HG03565 (cell line): ENCODE data around the gene UCP3.
"Not testable (repeated sequence)": the region's sequence is repeated elsewhere in the genome, so short reads cannot be mapped to it uniquely, and the experiment has no call there.

ENCODE experiments used
- ATAC-seq: cut with Tn5 transposase; IDR thresholded peaks from one replicate; pipeline ENCODE4 v1.9.1; 2021; ENCODE audit warnings: mild to moderate bottlenecking, moderate library complexity; ENCODE audit not compliant: unreplicated experiment

Gene UCP3

DNA sequence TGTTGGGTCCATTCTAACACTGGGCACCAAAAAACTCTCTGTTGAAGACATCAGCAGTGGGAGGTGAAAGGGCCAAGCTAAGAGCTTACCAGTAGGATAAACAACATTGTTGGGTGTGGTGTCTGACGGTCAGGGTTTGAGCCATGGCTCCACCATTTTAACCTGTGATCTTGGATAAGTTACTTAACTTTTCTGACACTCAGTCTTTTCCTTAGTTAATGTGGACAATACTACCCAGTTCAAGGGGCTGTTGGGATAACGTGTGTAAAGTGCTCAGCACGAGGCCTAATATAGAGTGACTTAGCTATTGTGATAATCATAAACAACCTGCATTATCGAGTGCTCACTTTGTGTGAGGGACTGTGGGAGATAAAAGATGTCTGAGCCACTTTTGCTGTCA, 6.1 kb downstream of the UCP3 start:
- no peak for ATAC-seq

- ATAC-seq = no peak
Measured at GRCh38 chr11:74001822-74002286, 7.0 kb downstream of the UCP3 start.

- ATAC-seq = no peak
Measured at GRCh38 chr11:74000307-74001133, 8.4 kb downstream of the UCP3 start.

- no peak for ATAC-seq
Measured at GRCh38 chr11:73999581-74000306, 9.1 kb downstream of the UCP3 start.

DNA sequence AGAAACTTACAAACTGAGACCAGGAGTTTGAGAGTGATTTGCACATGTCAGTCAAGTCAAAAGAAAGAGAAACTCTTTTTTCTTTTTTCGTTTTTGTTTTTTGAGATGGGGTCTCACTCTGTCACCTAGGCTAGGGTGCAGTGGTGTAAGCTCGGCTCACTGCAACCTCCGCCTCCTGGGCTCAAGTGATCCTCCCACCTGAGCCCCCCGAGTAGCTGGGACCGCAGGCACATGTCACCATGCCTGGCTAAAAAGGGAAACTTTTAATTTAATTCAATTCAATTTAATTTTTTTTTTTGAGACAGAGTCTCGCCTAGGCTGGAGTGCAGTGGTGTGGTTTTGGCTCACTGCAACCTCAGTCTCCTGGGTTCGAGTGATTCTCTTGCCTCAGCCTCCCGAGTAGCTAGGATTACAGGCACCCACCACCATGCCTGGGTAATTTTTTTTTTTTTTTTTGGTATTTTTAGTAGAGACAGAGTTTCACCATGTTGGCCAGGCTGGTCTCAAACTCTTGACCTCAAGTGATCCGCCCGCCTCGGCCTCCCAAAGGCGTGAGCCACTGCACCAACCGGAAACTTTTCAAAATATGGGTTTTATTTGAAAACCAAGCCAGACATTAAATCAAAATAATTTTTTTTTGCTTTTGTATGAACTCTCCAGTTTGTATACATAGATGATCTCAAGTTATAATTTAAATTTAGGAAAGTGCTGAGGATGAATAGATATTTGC, 9.9 kb downstream of the UCP3 start:
- ATAC-seq = no peak

DNA sequence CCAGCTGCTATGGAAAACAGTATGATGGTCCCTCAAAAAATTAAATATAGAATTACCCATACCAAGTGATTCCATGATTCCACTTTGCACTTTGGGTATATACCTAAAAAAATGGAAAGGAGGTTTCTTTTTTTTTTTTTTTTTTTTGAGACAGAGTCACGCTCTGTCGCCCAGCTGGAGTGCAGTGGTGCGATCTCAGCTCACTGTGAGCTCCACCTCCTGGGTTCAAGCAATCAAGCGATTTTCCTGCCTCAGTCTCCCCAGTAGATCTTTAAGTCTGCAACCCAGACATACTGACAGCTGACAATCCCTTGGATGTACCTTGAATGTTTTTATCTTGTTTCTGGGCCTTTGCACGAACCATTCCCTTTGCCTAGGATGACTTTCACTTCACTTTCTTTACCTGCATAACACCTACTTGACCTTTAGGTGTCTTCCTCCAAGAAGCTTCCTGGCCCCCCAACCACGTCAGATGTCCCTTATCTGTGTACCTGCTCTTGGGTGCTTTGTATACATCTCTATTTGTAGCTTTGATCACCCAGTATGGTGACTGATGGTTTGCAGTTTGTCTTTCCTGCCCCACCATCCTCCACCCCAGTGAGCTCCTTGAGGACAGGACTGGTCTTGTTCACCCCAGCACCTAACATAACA, 11.6 kb downstream of the UCP3 start:
- no peak for ATAC-seq

- ATAC-seq = no peak
Measured at GRCh38 chr11:73996161-73996747, 12.6 kb downstream of the UCP3 start.

DNA sequence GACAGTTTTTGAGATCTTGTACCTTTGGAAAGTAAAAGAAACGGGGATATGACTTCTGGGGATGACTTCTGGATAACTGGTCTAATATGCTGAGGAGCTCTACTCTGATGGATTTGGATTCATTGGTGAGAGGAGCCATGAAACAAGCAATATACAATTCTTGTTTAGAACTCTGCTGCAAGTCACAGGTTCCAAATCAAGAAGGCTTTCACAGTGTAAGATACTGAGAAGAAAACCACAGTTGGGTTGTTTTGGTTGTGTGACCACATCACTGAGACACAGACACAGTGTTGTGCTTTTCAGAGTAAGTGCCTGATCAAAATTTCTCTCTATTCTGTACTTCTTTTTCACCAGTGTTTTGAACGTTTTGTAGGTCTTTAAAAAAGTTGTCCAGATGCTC, 13.2 kb downstream of the UCP3 start:
- ATAC-seq = no peak

- peak; percentile 47 for ATAC-seq
Measured at GRCh38 chr11:73995247-73995646, 13.6 kb downstream of the UCP3 start.

- ATAC-seq = no peak
Measured at GRCh38 chr11:73991471-73992006, 17.3 kb downstream of the UCP3 start.

DNA sequence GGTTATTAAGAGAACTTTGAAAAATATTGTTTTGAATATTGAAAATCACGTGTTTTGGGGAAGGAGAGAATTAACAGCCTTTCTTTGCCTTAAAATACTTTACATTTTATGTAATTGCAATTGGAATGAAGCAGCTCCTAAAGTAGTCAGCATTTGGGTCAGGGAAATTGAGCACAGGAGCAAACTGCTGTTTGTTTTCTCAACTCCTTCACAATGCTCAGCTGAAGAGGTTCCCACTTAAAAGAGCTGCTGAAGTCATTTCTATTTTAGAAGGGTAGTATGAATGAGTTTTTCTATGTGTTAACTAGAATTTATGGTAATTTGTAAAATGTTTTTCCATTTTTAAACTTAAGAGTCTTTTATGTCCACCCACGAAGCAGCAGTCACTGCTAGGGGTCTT, 18.2 kb downstream of the UCP3 start:
- no peak for ATAC-seq

DNA sequence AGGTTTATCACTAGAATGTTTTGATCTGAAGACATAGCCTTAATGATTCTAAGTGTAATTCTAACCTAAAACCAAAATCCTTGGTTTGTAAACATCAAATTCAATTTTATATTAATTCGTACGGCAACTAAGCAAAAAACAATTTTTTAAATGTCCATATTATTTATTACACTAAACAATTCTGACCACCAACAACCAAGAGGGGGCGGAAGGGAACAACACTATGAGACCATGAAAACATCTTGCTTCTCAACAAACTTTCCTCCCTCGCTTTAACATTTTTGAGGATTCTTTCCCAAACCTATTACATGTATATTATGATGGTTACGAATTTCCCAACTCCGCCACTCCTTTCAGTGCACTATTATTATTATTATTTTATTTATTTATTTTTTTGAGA, 19.7 kb downstream of the UCP3 start:
- no peak for ATAC-seq

DNA sequence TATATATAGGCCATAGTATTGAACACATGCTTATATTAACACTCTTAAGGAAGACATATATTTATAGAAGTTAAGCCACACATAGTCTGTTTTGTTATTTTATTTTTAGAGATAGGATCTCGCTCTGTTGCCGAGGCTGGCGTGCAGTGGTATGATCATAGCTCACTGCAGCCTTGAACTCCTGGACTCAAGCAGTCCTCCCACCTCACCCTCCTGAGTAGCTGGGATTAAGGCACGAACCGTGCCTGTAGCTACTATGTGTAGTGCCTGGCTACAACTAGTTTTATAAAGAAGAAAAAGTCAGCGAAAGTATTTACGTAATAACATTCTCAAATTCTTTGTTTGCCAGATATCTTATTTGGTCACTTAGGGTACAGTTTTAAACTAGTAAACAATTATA, 20.7 kb downstream of the UCP3 start:
- ATAC-seq = no peak

GRCh38 chr11:73985661-73986060, 23.2 kb downstream of the UCP3 start:
- not testable (repeated sequence) for ATAC-seq

DNA sequence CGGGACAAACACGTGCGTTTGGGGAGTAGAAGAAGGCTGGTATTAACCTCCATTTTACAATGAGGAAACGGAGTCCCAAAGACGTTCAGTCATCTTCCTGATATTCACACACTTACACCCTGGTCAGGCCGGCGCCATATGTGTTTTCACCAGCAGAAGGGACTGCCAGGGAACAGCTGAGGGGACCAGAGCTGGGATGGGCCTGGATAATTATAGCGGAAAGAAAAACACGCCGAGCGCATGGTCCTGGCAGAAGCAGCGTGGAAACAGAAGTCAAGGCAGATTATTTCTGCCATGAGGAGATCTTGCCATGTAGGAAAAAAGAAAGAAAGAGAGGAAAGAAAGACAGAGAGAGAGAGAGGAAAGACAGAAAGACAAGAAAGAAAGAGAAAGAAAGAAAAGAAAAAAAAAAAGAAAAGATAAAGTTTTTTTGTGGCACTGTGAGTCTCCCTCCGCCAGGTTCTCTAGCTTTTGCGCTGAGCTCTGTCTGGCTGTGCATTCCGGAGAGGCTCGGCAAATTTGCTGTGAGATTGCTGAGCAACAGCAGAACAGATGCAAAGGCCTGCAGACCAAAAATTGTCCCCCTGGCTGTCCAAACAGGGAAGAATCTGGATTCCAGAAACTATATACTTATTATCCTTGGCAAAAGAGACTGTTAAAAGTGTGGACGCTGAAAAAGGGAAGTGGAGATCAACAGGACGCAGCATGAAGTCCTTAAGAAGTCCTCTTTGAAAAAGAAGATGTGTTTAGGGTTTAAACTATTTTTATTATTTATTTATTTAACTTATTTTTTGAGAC, 24.9 kb downstream of the UCP3 start:
- ATAC-seq = no peak

DNA sequence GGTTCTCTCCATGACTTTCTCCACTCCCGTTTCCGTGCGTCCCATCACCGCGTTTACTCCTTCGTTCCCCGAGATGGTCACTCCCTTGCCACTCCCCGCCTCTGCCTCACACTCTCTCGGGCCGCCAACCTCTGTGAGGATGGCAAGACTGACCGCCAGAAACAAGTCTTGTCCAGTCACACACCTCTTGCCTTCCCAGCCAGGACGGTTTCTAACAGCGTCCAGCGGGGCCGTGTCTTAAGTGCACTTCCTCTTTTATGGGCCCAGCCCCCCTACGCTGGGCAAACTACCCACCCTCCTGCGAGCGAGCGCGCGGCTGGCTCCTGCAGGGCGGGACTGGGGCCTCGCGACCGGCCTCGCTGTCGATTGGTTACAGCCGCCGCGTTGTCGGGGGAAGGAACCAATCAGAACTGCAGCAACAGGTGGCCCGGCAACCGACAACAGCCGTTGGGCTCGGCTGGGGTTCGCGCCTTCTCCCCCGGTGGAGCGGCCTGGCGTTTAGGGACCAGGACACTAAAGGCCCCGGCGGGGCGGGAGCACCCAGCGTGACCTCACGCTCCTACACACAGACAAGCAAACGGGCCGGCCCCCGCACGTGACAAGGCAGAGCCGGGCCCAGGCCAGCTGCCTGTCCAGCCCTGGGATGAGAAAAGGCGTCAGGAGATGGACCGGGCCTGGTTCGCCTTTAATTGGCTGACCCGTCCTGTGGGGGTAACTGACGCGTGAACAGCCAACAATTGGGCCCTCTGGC, 25.7 kb downstream of the UCP3 start:
- ATAC-seq = peak; percentile 75

DNA sequence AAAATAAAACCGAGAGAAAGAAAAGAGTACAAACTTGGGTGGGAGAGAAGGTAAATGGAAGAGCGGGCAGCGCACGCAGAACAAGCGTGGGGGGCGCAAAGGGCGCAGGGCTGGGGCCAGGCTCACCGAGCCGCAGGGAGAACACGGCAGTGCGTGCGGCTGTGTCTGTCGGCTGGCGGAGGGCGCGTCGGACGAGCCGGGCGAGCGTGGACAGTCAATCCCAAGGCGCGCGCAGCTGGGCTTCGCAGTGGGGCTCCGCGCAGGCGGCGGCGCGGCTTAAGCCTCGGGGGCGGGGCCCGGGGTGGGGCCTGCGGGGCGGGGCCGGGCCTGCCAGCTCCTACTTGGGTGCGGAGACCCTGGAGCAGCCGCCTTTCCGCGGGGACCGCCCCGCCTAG, 26.3 kb downstream of the UCP3 start, which contains the start of gene UCP2:
Gene UCP2, minus strand, starts transcription at position 249 of the 395 bp plus-strand sequence. CDS start 4,465 bp downstream, outside the sequence.
- ATAC-seq = peak; percentile 24

DNA sequence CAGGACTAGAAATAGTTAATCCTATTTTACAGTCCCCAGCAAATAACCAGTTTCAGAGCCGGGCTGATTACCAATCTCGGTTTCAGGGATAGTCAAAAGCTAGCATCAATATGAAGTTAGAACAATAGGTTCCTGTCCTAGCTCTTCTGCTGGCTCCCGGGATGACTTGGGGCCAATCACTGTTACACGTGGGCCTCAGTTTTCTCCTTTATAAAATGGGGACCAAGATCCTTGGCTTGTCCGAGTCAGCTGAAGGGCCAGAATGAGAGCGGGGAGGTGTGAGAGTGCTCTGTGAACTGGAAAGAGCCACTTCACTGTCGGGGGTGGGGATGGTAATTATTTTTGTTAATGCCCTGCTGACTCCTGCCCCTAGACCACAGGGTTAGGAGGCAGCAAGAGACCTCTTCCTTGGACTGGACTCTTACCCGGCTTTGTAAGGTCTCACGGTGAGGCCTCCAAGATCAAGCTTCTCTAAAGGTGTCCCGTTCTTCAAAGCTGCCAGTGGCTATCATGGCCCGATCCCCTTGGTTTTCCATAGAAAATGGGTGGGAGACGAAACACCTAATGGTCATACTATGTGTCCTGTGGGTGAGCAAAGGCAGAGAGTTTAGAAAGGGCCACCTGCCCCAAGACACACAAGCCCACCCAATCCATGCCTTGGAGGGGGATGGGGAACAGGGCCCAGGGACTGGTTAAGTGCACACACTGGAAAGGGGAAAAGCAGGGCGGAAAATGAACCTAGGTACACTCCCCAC, 27.7 kb downstream of the UCP3 start:
- no peak for ATAC-seq
